ENCODE data around the gene FASTKD3.

Gene FASTKD3

DNA sequence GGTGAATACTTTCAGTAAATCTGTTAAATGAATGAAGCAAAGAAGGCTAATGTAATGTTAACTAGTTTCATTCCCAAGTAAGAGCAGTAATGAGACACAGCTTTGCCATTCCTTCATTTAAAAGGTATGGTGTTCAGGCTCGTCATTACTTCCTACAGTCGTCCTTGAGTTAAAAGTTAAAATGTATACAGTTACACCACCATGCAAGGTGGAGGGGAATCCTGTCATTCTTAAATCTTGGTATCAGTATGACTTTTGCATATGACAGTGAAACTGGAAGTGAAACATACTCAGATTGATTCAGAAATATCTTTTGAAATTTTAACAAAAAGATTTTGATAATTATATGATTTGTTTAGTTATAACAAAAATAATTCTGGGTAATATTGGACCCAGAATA, 26.0 kb upstream of the FASTKD3 start:
- Histone ChIP-seq H3K79me1 (ENCODE audit: low read depth, low read length) (peaks cover 3% of the 10 kb centered on the region), H2AK5ac (ENCODE audit: low read depth, low read length) (no peak overlapping the region), H3K14ac (ENCODE audit: low read length) (no peak overlapping the region), H3K23ac (ENCODE audit: low read depth, low read length, poor library complexity) (no peak overlapping the region), H2BK15ac (ENCODE audit: low read length) (no peak overlapping the region), H3K4me2 (ENCODE audit: insufficient read depth, low read length, poor library complexity, severe bottlenecking) (no peak overlapping the region), H3K4me3 (ENCODE audit: low read length in 2 of 2) (no peak overlapping the region), H3K27me3 (ENCODE audit: control insufficient read depth in 3 of 3, insufficient read depth in 3 of 3, low read depth in 1 of 3, low read length in 3 of 3) (no peaks in the 10 kb centered on the region), H4K8ac (ENCODE audit: low read depth, low read length) (no peak overlapping the region), H2AFZ (ENCODE audit: low read length) (no peak overlapping the region), H3K9me3 (replicated peaks in 1 of 2; ENCODE audit: control insufficient read depth in 2 of 2, insufficient read depth in 1 of 2, low read depth in 1 of 2, low read length in 2 of 2) (no peaks in the 10 kb centered on the region), H3K4me1 (ENCODE audit: control insufficient read depth in 2 of 2, insufficient read depth in 1 of 2, low read depth in 1 of 2, low read length in 2 of 2) (no peaks in the 10 kb centered on the region), H2BK12ac (ENCODE audit: low read length) (no peak overlapping the region), H3K9ac (ENCODE audit: low read depth, low read length, poor library complexity) (no peak overlapping the region), H3K18ac (ENCODE audit: low read length) (no peak overlapping the region), H4K91ac (ENCODE audit: low read depth, low read length, poor library complexity) (no peak overlapping the region), H2BK120ac (ENCODE audit: low read depth, low read length) (no peak overlapping the region), H3K4ac (ENCODE audit: low read length) (no peak overlapping the region), H3K36me3 (replicated peaks in 1 of 2; ENCODE audit: control insufficient read depth in 2 of 2, insufficient read depth in 2 of 2, low read length in 2 of 2) (peaks cover 25 to 98% of the 10 kb centered on the region in 2 donors), H2BK5ac (ENCODE audit: low read length) (no peak overlapping the region), H3K27ac (replicated peaks; ENCODE audit: low read length) (no peak overlapping the region)
- DNase-seq (ENCODE audit: low spot score) = no peak
- WGBS, 2 donors (ENCODE audit: extremely low coverage in 2 of 2, insufficient read length in 2 of 2, insufficient replicate concordance in 1 of 2) = no CpG with 5 or more reads among the region's 2 CpGs

DNA sequence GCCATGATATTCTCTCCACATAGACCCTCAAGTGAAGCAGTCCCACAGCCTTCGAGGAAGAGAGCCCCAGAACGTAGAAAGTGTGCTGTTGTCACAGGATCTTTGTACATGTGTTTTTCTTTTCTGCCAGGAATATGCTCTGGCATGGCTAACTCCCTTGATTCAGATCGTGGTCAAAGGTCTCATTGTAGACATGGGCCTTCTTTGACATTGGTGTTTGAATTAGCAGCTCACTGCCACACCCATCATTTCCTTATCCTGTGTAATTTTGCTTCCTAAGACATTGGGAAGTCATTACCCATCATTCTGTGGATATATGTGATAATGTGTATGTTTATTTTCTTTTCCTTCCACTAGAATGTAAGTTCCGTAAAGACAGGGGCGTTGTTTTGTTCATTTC, 25.6 kb upstream of the FASTKD3 start:
- peaks cover 27 to 98% of the 10 kb centered on the region in 2 donors for H3K36me3 ChIP-seq (replicated peaks in 1 of 2; ENCODE audit: control insufficient read depth in 2 of 2, insufficient read depth in 2 of 2, low read length in 2 of 2)
- H2BK12ac ChIP-seq (ENCODE audit: low read length) = no peak overlapping the region
- no CpG with 5 or more reads among the region's 5 CpGs for WGBS, 2 donors (ENCODE audit: extremely low coverage in 2 of 2, insufficient read length in 2 of 2, insufficient replicate concordance in 1 of 2)
- no peaks in the 10 kb centered on the region for H3K27me3 ChIP-seq (ENCODE audit: control insufficient read depth in 3 of 3, insufficient read depth in 3 of 3, low read depth in 1 of 3, low read length in 3 of 3)
- no peak overlapping the region for H3K14ac ChIP-seq (ENCODE audit: low read length)
- DNase-seq (ENCODE audit: low spot score) = no peak
- no peak overlapping the region for H3K4me3 ChIP-seq (ENCODE audit: low read length in 2 of 2)
- H2BK120ac ChIP-seq (ENCODE audit: low read depth, low read length) = no peak overlapping the region
- no peak overlapping the region for H2BK5ac ChIP-seq (ENCODE audit: low read length)
- no peaks in the 10 kb centered on the region for H3K9me3 ChIP-seq (replicated peaks in 1 of 2; ENCODE audit: control insufficient read depth in 2 of 2, insufficient read depth in 1 of 2, low read depth in 1 of 2, low read length in 2 of 2)
- H3K27ac ChIP-seq (replicated peaks; ENCODE audit: low read length) = no peak overlapping the region
- H4K91ac ChIP-seq (ENCODE audit: low read depth, low read length, poor library complexity) = no peak overlapping the region
- no peak overlapping the region for H3K9ac ChIP-seq (ENCODE audit: low read depth, low read length, poor library complexity)
- no peak overlapping the region for H2BK15ac ChIP-seq (ENCODE audit: low read length)
- H2AK5ac ChIP-seq (ENCODE audit: low read depth, low read length) = no peak overlapping the region
- peaks cover 3% of the 10 kb centered on the region for H3K79me1 ChIP-seq (ENCODE audit: low read depth, low read length)
- no peak overlapping the region for H3K23ac ChIP-seq (ENCODE audit: low read depth, low read length, poor library complexity)
- no peak overlapping the region for H4K8ac ChIP-seq (ENCODE audit: low read depth, low read length)
- no peaks in the 10 kb centered on the region for H3K4me1 ChIP-seq (ENCODE audit: control insufficient read depth in 2 of 2, insufficient read depth in 1 of 2, low read depth in 1 of 2, low read length in 2 of 2)
- no peak overlapping the region for H3K4ac ChIP-seq (ENCODE audit: low read length)
- no peak overlapping the region for H3K4me2 ChIP-seq (ENCODE audit: insufficient read depth, low read length, poor library complexity, severe bottlenecking)
- no peak overlapping the region for H3K18ac ChIP-seq (ENCODE audit: low read length)
- H2AFZ ChIP-seq (ENCODE audit: low read length) = no peak overlapping the region

DNA sequence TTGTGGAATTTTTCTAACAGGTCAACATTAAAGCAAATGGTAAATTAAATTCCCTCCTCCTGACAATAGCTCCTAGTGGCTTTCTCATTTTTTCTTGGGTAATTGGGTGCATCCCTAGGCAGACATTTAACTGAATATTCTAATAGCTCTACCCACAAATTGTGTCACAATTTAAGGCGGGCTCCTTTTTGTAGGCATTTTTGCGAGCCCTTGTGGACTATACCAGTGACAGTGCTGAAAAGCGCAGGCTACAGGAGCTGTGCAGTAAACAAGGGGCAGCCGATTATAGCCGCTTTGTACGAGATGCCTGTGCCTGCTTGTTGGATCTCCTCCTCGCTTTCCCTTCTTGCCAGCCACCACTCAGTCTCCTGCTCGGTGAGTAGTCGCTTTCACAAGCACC, 20.1 kb upstream of the FASTKD3 start:
- no peak for DNase-seq (ENCODE audit: low spot score)
- Histone ChIP-seq H2BK12ac (ENCODE audit: low read length) (no peak overlapping the region), H3K27ac (replicated peaks; ENCODE audit: low read length) (no peak overlapping the region), H3K23ac (ENCODE audit: low read depth, low read length, poor library complexity) (no peak overlapping the region), H3K36me3 (replicated peaks in 1 of 2; ENCODE audit: control insufficient read depth in 2 of 2, insufficient read depth in 2 of 2, low read length in 2 of 2) (peaks cover 17 to 96% of the 10 kb centered on the region in 2 donors), H2AK5ac (ENCODE audit: low read depth, low read length) (no peak overlapping the region), H3K79me1 (ENCODE audit: low read depth, low read length) (no peaks in the 10 kb centered on the region), H3K9me3 (replicated peaks in 1 of 2; ENCODE audit: control insufficient read depth in 2 of 2, insufficient read depth in 1 of 2, low read depth in 1 of 2, low read length in 2 of 2) (no peaks in the 10 kb centered on the region), H3K27me3 (ENCODE audit: control insufficient read depth in 3 of 3, insufficient read depth in 3 of 3, low read depth in 1 of 3, low read length in 3 of 3) (no peaks in the 10 kb centered on the region), H3K4me1 (ENCODE audit: control insufficient read depth in 2 of 2, insufficient read depth in 1 of 2, low read depth in 1 of 2, low read length in 2 of 2) (no peaks in the 10 kb centered on the region), H2AFZ (ENCODE audit: low read length) (no peak overlapping the region), H2BK15ac (ENCODE audit: low read length) (no peak overlapping the region), H4K91ac (ENCODE audit: low read depth, low read length, poor library complexity) (no peak overlapping the region), H3K9ac (ENCODE audit: low read depth, low read length, poor library complexity) (no peak overlapping the region), H3K4me2 (ENCODE audit: insufficient read depth, low read length, poor library complexity, severe bottlenecking) (no peak overlapping the region), H3K18ac (ENCODE audit: low read length) (no peak overlapping the region), H3K4me3 (ENCODE audit: low read length in 2 of 2) (no peak overlapping the region), H2BK120ac (ENCODE audit: low read depth, low read length) (no peak overlapping the region), H2BK5ac (ENCODE audit: low read length) (no peak overlapping the region), H3K14ac (ENCODE audit: low read length) (no peak overlapping the region), H3K4ac (ENCODE audit: low read length) (no peak overlapping the region), H4K8ac (ENCODE audit: low read depth, low read length) (no peak overlapping the region)
- no CpG with 5 or more reads among the region's 9 CpGs for WGBS, 2 donors (ENCODE audit: extremely low coverage in 2 of 2, insufficient read length in 2 of 2, insufficient replicate concordance in 1 of 2)

DNA sequence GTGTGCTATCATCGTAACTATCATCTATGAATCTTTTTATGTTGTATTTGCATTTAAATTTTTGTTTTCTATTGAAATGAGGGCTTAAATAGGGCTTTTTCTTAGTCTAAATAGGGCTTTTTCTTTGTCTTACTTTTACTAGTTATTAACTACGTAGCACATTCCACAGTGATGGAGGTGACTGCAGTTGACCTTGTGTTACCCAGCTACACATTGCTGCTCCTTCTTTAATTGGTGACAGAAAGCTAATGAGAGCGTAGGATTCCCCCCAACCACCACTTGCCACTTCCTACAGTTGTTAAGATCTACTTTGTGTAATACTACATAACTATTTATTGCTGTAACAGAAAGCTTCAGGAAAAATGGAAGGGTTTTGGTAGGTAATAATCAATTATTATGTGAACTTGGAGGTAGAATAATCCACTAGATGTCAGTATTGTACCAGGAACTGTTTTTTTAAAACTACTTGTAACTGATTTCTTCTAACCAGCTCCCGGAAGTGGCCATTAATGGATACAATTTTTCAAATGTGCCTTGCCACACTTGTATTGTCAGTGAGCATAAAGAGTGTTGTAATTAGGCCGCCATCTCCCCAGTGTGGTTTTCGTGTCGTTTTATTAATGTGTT, 18.1 kb upstream of the FASTKD3 start:
- H3K9ac ChIP-seq (ENCODE audit: low read depth, low read length, poor library complexity) = no peak overlapping the region
- H3K4me3 ChIP-seq (ENCODE audit: low read length in 2 of 2) = no peak overlapping the region
- no peak overlapping the region for H2AK5ac ChIP-seq (ENCODE audit: low read depth, low read length)
- peak; percentile 17 for DNase-seq (ENCODE audit: low spot score)
- H3K4me2 ChIP-seq (ENCODE audit: insufficient read depth, low read length, poor library complexity, severe bottlenecking) = no peak overlapping the region
- no CpG with 5 or more reads among the region's 7 CpGs for WGBS, 2 donors (ENCODE audit: extremely low coverage in 2 of 2, insufficient read length in 2 of 2, insufficient replicate concordance in 1 of 2)
- H3K18ac ChIP-seq (ENCODE audit: low read length) = no peak overlapping the region
- H4K8ac ChIP-seq (ENCODE audit: low read depth, low read length) = no peak overlapping the region
- no peak overlapping the region for H2BK120ac ChIP-seq (ENCODE audit: low read depth, low read length)
- no peaks in the 10 kb centered on the region for H3K9me3 ChIP-seq (replicated peaks in 1 of 2; ENCODE audit: control insufficient read depth in 2 of 2, insufficient read depth in 1 of 2, low read depth in 1 of 2, low read length in 2 of 2)
- peaks cover 26 to 96% of the 10 kb centered on the region in 2 donors for H3K36me3 ChIP-seq (replicated peaks in 1 of 2; ENCODE audit: control insufficient read depth in 2 of 2, insufficient read depth in 2 of 2, low read length in 2 of 2)
- H3K79me1 ChIP-seq (ENCODE audit: low read depth, low read length) = no peaks in the 10 kb centered on the region
- no peak overlapping the region for H2BK15ac ChIP-seq (ENCODE audit: low read length)
- H3K27me3 ChIP-seq (ENCODE audit: control insufficient read depth in 3 of 3, insufficient read depth in 3 of 3, low read depth in 1 of 3, low read length in 3 of 3) = no peaks in the 10 kb centered on the region
- H2AFZ ChIP-seq (ENCODE audit: low read length) = no peak overlapping the region
- H3K14ac ChIP-seq (ENCODE audit: low read length) = no peak overlapping the region
- H3K4me1 ChIP-seq (ENCODE audit: control insufficient read depth in 2 of 2, insufficient read depth in 1 of 2, low read depth in 1 of 2, low read length in 2 of 2) = no peaks in the 10 kb centered on the region
- H3K4ac ChIP-seq (ENCODE audit: low read length) = no peak overlapping the region
- H3K27ac ChIP-seq (replicated peaks; ENCODE audit: low read length) = no peak overlapping the region
- no peak overlapping the region for H4K91ac ChIP-seq (ENCODE audit: low read depth, low read length, poor library complexity)
- no peak overlapping the region for H2BK5ac ChIP-seq (ENCODE audit: low read length)
- H3K23ac ChIP-seq (ENCODE audit: low read depth, low read length, poor library complexity) = no peak overlapping the region
- H2BK12ac ChIP-seq (ENCODE audit: low read length) = no peak overlapping the region

Measured in neuronal stem cell (in vitro differentiated cells).